PC-9 (cell line): ENCODE measurements around the gene HDAC1. TPM values are rescaled to one million over a fixed set of nuclear protein-coding genes. Genes with fewer than 3 reads are reported as not detected.
A peak's percentile ranks its signal among the peaks of the same experiment; 100 is the strongest.

ENCODE experiments used
- BruUV-seq: library from RNA; stranded (reverse); fragments of 400-500 nt; replicated peaks from 2 replicates; lab custom pipeline; 2021; lab: Mats Ljungman, UMichigan
- CTCF ChIA-PET: fragments of 300-600 bp; sonication (Branson Sonifier 250); formaldehyde crosslinking; loops from one replicate; lab custom pipeline; 2022; ENCODE audit warnings: antibody characterized with exemption; lab: Charles Lee
- POLR2A ChIA-PET: fragments of 300-600 bp; sonication (Branson Sonifier 250); formaldehyde crosslinking; loops from one replicate; lab custom pipeline; 2022; ENCODE audit warnings: antibody characterized with exemption; ENCODE audit not compliant: unreplicated experiment; lab: Charles Lee
- DNase-seq, 2 experiments: peaks; one replicate each; pipeline versions ENCODE4 v3.0.0 to v3.0.0-alpha.2; 2015 to 2022; ENCODE audit warnings: mixed read lengths in 1 of 2
- H2AFZ ChIP-seq: fragments of 200-600 bp; sonication (generic); 2 replicates; pipeline ENCODE4 v1.8.1; 2017; ENCODE audit warnings: antibody characterized with exemption
- H3F3A ChIP-seq: fragments of 200-600 bp; sonication (generic); 2 replicates; pipeline ENCODE4 v1.8.1; 2017; ENCODE audit warnings: antibody characterized with exemption, mild to moderate bottlenecking, low read depth; ENCODE audit not compliant: insufficient read depth
- H3K27ac ChIP-seq: fragments of 200-600 bp; sonication (generic); 2 replicates; pipeline ENCODE4 v1.6.1; 2016; ENCODE audit warnings: mixed run types
- H3K27me3 ChIP-seq: fragments of 200-600 bp; sonication (generic); 2 replicates; pipeline ENCODE4 v1.6.1; 2016; ENCODE audit warnings: low read depth, mixed run types; ENCODE audit not compliant: insufficient read depth
- H3K36me3 ChIP-seq: fragments of 200-600 bp; sonication (generic); 2 replicates; pipeline ENCODE4 v1.6.1; 2016; ENCODE audit warnings: low read depth, mixed run types
- H3K4me1 ChIP-seq: fragments of 200-600 bp; sonication (generic); replicated peaks from 2 replicates; pipeline ENCODE4 v1.6.1; 2016; ENCODE audit warnings: mixed run types; ENCODE audit not compliant: insufficient read depth
- H3K4me2 ChIP-seq: fragments of 200-600 bp; sonication (generic); 2 replicates; pipeline ENCODE4 v1.6.1; 2017; ENCODE audit warnings: mixed run types
- H3K4me3 ChIP-seq: fragments of 200-600 bp; sonication (generic); 2 replicates; pipeline ENCODE4 v1.6.1; 2016; ENCODE audit warnings: mixed run types
- H3K79me2 ChIP-seq: fragments of 200-600 bp; sonication (generic); 2 replicates; pipeline ENCODE4 v1.6.1; 2017; ENCODE audit warnings: low read depth, mixed run types
- H3K9me2 ChIP-seq: fragments of 200-600 bp; sonication (generic); 2 replicates; pipeline ENCODE4 v1.8.1; 2017; ENCODE audit warnings: mild to moderate bottlenecking; ENCODE audit not compliant: insufficient read depth
- H3K9me3 ChIP-seq: fragments of 200-600 bp; sonication (generic); 2 replicates; pipeline ENCODE4 v1.8.1; 2016; ENCODE audit warnings: low read depth; ENCODE audit not compliant: insufficient read depth
- H4K20me1 ChIP-seq: fragments of 200-600 bp; sonication (generic); 2 replicates; pipeline ENCODE4 v1.8.1; 2017; ENCODE audit not compliant: insufficient read depth
- EZH2 ChIP-seq: fragments of 200-600 bp; sonication (generic); IDR thresholded peaks from 2 replicates; pipeline ENCODE4 v1.8.0; 2017; ENCODE audit warnings: antibody characterized with exemption, low read depth
- intact Hi-C: fragments of 100-400 bp; cut with micrococcal nuclease; formaldehyde crosslinking; loops from one replicate; pipeline ENCODE4 v1.10.0; 2022; ENCODE audit not compliant: unreplicated experiment
- total RNA-seq: library from RNA; stranded (reverse); gene quantifications from 2 replicates; pipeline ENCODE4 v1.2.3, GENCODE V29; 2021
- TF ChIP-seq, protein P1 (sequence below): fragments of 200-600 bp; sonication (generic); conservative IDR thresholded peaks from 2 replicates; pipeline ENCODE4 v1.6.1; 2017; ENCODE audit warnings: mixed run types, antibody characterized with exemption, mild to moderate bottlenecking, moderate library complexity

Gene HDAC1
- total RNA-seq, 1 experiment from 2014 or later, result 171 TPM

GRCh38 chr1:32321712-32322291, 29.9 kb downstream of the HDAC1 start:
- Histone ChIP-seq H3K27me3 (no peaks in the 10 kb centered on the region), H4K20me1 (0 out of 2 replicates have a peak, but pooled peaks cover under 1% of the 10 kb centered on the region), H3K36me3 (peaks cover 24% of the 10 kb centered on the region), H3K9me3 (no peaks in the 10 kb centered on the region), H2AFZ (no peak overlapping the region), H3K79me2 (peaks cover 3% of the 10 kb centered on the region; the same call in 1 of the 2 replicates), H3K27ac (peak overlapping the region; percentile 47), H3K9me2 (no peaks in the 10 kb centered on the region), H3K4me2 (peak overlapping the region; percentile 43), H3F3A (peaks cover 31% of the 10 kb centered on the region), H3K4me1 (peaks cover 17% of the 10 kb centered on the region), H3K4me3 (no peak overlapping the region)
- no peak for TF ChIP-seq EZH2
- TF ChIP-seq, protein P1, sequence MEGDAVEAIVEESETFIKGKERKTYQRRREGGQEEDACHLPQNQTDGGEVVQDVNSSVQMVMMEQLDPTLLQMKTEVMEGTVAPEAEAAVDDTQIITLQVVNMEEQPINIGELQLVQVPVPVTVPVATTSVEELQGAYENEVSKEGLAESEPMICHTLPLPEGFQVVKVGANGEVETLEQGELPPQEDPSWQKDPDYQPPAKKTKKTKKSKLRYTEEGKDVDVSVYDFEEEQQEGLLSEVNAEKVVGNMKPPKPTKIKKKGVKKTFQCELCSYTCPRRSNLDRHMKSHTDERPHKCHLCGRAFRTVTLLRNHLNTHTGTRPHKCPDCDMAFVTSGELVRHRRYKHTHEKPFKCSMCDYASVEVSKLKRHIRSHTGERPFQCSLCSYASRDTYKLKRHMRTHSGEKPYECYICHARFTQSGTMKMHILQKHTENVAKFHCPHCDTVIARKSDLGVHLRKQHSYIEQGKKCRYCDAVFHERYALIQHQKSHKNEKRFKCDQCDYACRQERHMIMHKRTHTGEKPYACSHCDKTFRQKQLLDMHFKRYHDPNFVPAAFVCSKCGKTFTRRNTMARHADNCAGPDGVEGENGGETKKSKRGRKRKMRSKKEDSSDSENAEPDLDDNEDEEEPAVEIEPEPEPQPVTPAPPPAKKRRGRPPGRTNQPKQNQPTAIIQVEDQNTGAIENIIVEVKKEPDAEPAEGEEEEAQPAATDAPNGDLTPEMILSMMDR, result no peak
- ChIA-PET POLR2A (interaction anchor here (0.6 to 0.7 kb wide), 4 partner anchors 31 to 309 kb away, joined by 3 to 29 read pairs (median 6); no protein-coding TSS in a partner anchor), CTCF (interaction anchor here (0.6 to 1.2 kb wide), 2 partner anchors 122 to 365 kb away, joined by 3 to 4 read pairs; partner anchors contain the start of gene CCDC28B)
- intact Hi-C loops, result no loop called here
- DNase-seq, result peak in 1 of 2 experiments; percentile 48
- no TSS peak for BruUV-seq

DNA sequence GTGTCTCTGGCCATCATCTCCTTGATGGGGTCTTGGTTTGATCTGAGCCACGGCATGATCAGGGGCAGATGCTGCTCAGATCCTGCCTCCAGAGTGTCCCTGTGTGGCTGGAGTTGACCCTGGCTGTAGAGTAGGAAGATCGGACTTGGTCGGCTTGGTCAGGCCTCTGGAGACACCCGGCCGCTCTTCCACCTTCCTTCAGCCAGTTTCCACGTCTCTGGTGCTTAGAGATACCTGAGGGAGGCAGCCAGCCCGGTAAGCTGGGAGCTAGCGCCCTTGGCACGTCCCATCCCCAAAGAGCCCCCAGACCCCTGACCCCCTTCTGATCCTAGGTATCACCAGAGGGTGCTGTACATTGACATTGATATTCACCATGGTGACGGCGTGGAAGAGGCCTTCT, 35.3 kb downstream of the HDAC1 start:
- H3K36me3 ChIP-seq, result 0 out of 2 replicates have a peak, but pooled peaks cover 18% of the 10 kb centered on the region
- CTCF ChIA-PET, result no interaction called here

DNA sequence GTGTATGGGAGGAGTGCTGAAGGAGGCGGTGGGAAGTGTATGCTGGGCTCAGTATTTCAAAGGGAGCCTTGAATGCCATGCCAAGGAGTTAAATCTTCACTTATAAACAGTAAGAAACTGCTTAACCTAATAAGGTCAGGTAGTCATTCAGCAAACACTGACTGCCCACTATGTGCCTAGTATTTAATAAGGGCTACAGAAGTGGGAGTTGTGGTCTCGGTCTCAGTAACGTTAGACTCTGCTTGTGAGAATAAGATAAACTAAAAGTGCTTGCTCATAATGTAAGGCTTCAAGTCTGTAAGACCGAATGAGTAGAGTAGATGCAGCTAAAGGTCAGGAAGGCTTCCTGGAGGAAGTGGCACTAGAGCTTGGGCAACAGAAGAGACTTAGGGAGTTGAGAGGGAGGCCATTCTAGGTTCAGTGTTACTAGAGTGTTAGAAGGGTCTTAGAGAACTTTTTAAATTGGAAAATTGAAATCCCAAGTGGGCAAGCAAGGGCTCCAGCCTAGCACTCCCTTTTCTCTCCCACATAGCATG, 38.1 kb downstream of the HDAC1 start:
- DNase-seq, result peak in 1 of 2 experiments; percentile 29
- H3K4me2 ChIP-seq, result no peak overlapping the region
- ChIA-PET CTCF (no interaction called here), POLR2A (no interaction called here)
- H3K4me3 ChIP-seq, result no peak overlapping the region
- peaks cover 45% of the 10 kb centered on the region for H3F3A ChIP-seq
- H2AFZ ChIP-seq, result no peak overlapping the region
- intact Hi-C loops, result no loop called here
- H3K4me1 ChIP-seq, result peaks cover 39% of the 10 kb centered on the region
- TF ChIP-seq, protein P1, result no peak
- no peak for TF ChIP-seq EZH2
- no peak overlapping the region for H3K27ac ChIP-seq
- H3K9me2 ChIP-seq, result no peaks in the 10 kb centered on the region
- no peaks in the 10 kb centered on the region for H3K9me3 ChIP-seq
- peaks cover 11% of the 10 kb centered on the region; the same call in 1 of the 2 replicates for H3K36me3 ChIP-seq
- peaks cover 12% of the 10 kb centered on the region for H3K79me2 ChIP-seq
- H4K20me1 ChIP-seq, result no peaks in the 10 kb centered on the region
- H3K27me3 ChIP-seq, result no peaks in the 10 kb centered on the region
- no TSS peak for BruUV-seq

More for the DNA sequence above, 35.3 kb downstream of the HDAC1 start:
- intact Hi-C loops, result no loop called here
- no TSS peak for BruUV-seq
- Histone ChIP-seq H2AFZ (no peak overlapping the region), H3K9me3 (no peaks in the 10 kb centered on the region), H4K20me1 (no peaks in the 10 kb centered on the region), H3K4me3 (no peak overlapping the region), H3K79me2 (no peaks in the 10 kb centered on the region), H3K27me3 (no peaks in the 10 kb centered on the region), H3K9me2 (no peaks in the 10 kb centered on the region), H3K27ac (no peak overlapping the region), H3F3A (peaks cover 38% of the 10 kb centered on the region), H3K4me2 (no peak overlapping the region), H3K4me1 (peaks cover 17% of the 10 kb centered on the region)
- TF ChIP-seq, protein P1, result no peak
- no peak for TF ChIP-seq EZH2
- DNase-seq, result no peak
- POLR2A ChIA-PET, result no interaction called here
